K562 treated with DMSO at 1 percent for 24 hours (cell line): ENCODE measurements around the gene ZNF330. TPM values are rescaled to one million over a fixed set of nuclear protein-coding genes. Genes with fewer than 3 reads are reported as not detected.

Source experiments
- total RNA-seq: library from RNA; unstranded; fragments of 300-600 nt; gene quantifications from 2 replicates; pipeline ENCODE4 v1.2.3, GENCODE V29; 2022; ENCODE audit warnings: low read depth; ENCODE audit not compliant: insufficient read depth

Gene ZNF330
- 34.8 and 36.8 TPM in 2 replicates for total RNA-seq

DNA sequence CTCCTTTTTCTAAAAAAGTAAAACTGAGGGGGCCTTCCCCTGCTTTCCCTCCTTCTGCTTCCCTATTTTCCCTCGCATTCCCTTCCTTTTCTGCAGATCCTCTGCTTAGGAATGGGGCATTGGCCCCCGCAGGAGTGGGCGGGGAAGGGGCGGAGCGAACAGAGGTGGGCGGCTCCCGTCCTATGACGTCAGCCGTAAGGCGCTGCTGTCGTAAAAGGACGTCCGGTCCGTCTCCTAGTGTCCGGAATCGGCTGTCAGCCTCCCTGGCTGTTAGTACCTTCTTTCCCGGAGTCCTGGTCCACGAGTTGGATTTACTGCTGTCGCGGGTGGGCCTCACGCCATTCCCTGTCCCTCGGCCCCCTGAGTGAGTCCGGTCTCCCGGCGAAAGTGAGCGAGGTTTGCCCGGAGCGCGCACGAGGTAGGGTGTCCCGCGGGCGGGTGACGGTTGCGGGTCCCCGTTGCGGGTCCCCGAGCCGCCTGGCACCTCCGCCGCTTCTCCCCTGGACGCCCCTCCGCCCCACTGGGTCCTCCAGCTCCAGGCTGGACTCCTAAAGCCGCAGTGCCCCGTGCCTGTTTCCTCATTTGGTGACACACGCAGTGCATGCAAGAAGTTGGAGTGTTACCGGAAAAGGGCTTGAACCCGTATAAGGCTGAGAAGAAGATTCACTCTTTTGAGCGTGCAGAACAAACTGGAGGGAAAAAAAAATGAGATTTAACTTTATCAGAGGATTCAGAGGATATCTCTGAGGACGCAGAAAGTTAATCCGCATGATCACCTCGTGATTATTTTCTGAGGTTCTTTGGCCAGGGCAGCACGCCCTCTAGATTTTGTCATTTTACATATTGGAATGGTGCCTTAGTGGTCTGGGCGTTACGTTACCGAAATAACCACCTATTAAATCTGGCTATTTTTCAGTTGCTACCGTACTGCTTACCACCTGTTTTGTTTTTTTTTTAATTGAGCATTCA lies at the start of gene ZNF330:
Gene ZNF330 (plus strand): TSS at position 205 of the 969 bp plus-strand sequence. CDS start 1,477 bp downstream, outside the sequence.

Other genes with a start within 250 kb of the ZNF330 start
- gene RNF150, start 87.4 kb upstream of the ZNF330 start, total RNA-seq = not detected in 2 replicates